NCI-H460 (cell line): Measurements from ENCODE around the gene SCP2. TPM values are rescaled to one million over a fixed set of nuclear protein-coding genes. Genes with fewer than 3 reads are reported as not detected.

Experiments
- DNase-seq: peaks from one replicate; pipeline ENCODE4 v3.0.0-alpha.2; 2016; ENCODE audit warnings: low read depth; ENCODE audit errors: extremely low read depth
- small RNA-seq, 2 experiments: library from RNA; depleted of rRNA; stranded (forward); fragments of <200 nt; gene quantifications; one replicate each; pipeline ENCODE3, GENCODE V24; 2014
- total RNA-seq: library from RNA; depleted of rRNA; stranded (reverse); fragments of >200 nt; shearing (Covaris generic); gene quantifications from 2 replicates; pipeline ENCODE4 v1.2.3, GENCODE V29; 2014; rRNA removed

The SCP2 gene
- total RNA-seq, 1 experiment from 2014 or later: 35.2 TPM

DNA sequence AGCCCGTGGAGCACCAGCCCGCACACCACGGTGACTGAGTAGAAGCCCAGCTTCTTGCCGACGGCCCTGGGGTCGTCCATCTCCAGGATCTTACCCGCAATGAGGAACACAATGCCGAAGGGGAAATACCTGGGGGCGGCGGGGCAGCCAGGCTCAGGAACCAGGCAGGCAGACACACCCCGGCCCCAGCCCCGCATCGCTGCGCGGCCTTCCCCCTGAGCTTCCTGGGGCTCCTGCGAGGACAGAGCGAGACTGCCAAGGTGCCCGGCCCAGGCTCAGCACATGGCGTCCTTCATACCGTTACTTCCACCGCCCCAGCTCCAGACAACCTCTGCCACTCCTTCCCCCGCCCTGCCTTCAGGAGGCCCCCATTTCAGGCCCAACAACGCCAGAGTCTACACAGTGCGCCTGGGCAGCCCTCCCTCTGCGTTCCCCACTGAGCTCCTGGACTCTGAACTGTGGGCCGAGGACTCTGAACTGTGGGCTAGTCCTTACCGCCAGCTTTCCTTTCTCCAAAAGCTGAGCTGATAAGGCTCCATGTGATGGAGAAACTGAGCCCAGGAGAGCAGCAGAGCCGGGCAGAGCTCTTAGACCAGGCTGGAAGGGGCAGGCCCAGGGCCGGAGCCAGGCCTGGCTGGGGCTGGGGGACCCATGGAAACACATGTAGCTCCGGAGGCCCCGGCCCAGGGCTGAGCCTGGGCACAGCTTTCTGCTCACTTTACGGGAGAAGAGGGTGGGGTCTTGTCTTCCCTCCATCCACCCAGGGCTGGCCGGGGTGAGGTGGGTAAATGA lies 165.8 kb downstream of the SCP2 start:
- no peak for DNase-seq

DNA sequence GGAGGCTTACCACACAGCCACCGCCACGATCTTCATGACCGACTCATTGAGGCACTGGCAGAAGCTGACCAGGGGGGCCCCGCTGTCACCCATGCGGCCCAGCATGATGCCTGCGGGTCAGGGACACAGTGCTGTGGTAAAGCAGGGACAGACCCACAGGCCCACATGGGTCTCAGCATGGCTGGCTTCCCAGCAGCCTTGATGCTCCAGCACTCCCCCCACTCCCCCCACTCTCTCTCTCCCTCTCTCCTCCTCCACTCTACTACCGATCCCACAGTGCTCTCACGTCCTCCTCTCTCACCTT lies 166.3 kb downstream of the SCP2 start:
- no peak for DNase-seq

- no peak for DNase-seq
Measured at GRCh38 chr1:53093778-53094532, 166.9 kb downstream of the SCP2 start.

- DNase-seq: no peak
Measured at GRCh38 chr1:53094533-53094919, 167.4 kb downstream of the SCP2 start.

Small RNAs within 50 kb of the gene (small RNA-seq; reads per million reads assigned to genes)
- gene AC099677.1: 0 reads per million in 2 experiments
- 0 reads per million in 2 experiments for gene AC099677.2
- 0 reads per million in 2 experiments for gene HIGD1AP11
- 0 reads per million in 2 experiments for gene MIR1273F
- 0 reads per million in 2 experiments for gene MIR1273G
- gene MIR5095: 0 reads per million in 2 experiments

Other genes with a start within 250 kb of the SCP2 start
- 11.5 and 15.6 TPM in 2 replicates for gene COA7, start 228.9 kb upstream of the SCP2 start, total RNA-seq
- gene ZYG11B, start 200.8 kb upstream of the SCP2 start, total RNA-seq: 12.6 and 13.8 TPM in 2 replicates
- gene ZYG11A, start 84.5 kb upstream of the SCP2 start, total RNA-seq: 4.1 and 4.3 TPM in 2 replicates
- gene ECHDC2, start 5.5 kb upstream of the SCP2 start, total RNA-seq: 14.7 and 22.4 TPM in 2 replicates
- gene PODN, start 134.9 kb downstream of the SCP2 start, total RNA-seq: not detected in 2 replicates
- gene SLC1A7, start 215.4 kb downstream of the SCP2 start, total RNA-seq: not detected in 2 replicates